ENCODE results near the gene GIPR. TPM values are rescaled to one million over a fixed set of nuclear protein-coding genes. Genes with fewer than 3 reads are reported as not detected.

Gene GIPR
- polyA plus RNA-seq, 1 of the 3 experiments (the other 2 are of a cell fraction): 1.4 TPM

- peak overlapping the region; percentile 34 to 36; a peak in 3 of 4 replicates for H3K27ac ChIP-seq (ENCODE audit: low read depth in 2 of 2, low read length in 1 of 2)
- H3K79me2 ChIP-seq (ENCODE audit: insufficient read depth): no peaks in the 10 kb centered on the region
- WGBS (ENCODE audit: low lambda C conversion rate): 4% methylated on average over 21 of the region's 51 CpGs
- peaks cover 27% of the 10 kb centered on the region for H3F3A ChIP-seq (replicated peaks; ENCODE audit: insufficient read depth)
- H3K4me2 ChIP-seq: peak overlapping the region; percentile 82
- peaks cover 0 to 14% of the 10 kb centered on the region in 2 experiments; a peak in 1 of 4 replicates for H3K4me1 ChIP-seq (ENCODE audit: control insufficient read depth in 1 of 2, insufficient read depth in 2 of 2, low read depth in 1 of 2, low read length in 1 of 2)
- POLR2A ChIA-PET: interaction anchor here (1.8 kb wide), 1 partner anchor 11 kb away, joined by 7 read pairs; the partner anchor contains the start of genes QPCTL and SNRPD2
- H3K9me3 ChIP-seq: no peaks in the 10 kb centered on the region
- no peaks in the 10 kb centered on the region for H3K27me3 ChIP-seq (ENCODE audit: insufficient read depth)
- peaks cover 15 to 20% of the 10 kb centered on the region in 2 experiments for H3K36me3 ChIP-seq (replicated peaks in 1 of 2; ENCODE audit: control insufficient read depth in 1 of 2, insufficient read depth in 2 of 2, low read length in 1 of 2)
- no peaks in the 10 kb centered on the region for H3K9me2 ChIP-seq
- H4K20me1 ChIP-seq (ENCODE audit: insufficient read depth): no peaks in the 10 kb centered on the region
- peak; percentile 91 for DNase-seq
- 0 out of 2 replicates have a peak overlapping the region, but pooled peaks have one; percentile 7 for H3K9ac ChIP-seq
- CTCF ChIA-PET: interaction anchor here (0.6 to 9.0 kb wide), 19 partner anchors 11 to 722 kb away, joined by 3 to 106 read pairs (median 3); partner anchors contain the start of genes GIPR, QPCTL, SIX5 and SNRPD2
- peak overlapping the region; percentile 40 to 64 for H3K4me3 ChIP-seq (ENCODE audit: low read depth in 2 of 2, low read length in 1 of 2)
- H2AFZ ChIP-seq (ENCODE audit: low read depth): peak overlapping the region; percentile 92
- TF ChIP-seq SIN3A (IDR thresholded peaks at IDR 0.05; ENCODE audit: borderline replicate concordance, low read depth, low read length) (peak; percentile 64; the same call in 1 of the 2 replicates), EP300 (IDR thresholded peaks at IDR 0.05; ENCODE audit: borderline replicate concordance in 1 of 2, low read depth in 1 of 2, low read length in 1 of 2) (no peak), NFIC (IDR thresholded peaks at IDR 0.05; ENCODE audit: borderline replicate concordance) (0 out of 2 replicates have a peak, but pooled peaks have one; percentile 43), JUND (IDR thresholded peaks at IDR 0.05) (no peak), ELF1 (IDR thresholded peaks at IDR 0.05) (peak; percentile 57; the same call in 1 of the 2 replicates), RAD21 (IDR thresholded peaks at IDR 0.05; ENCODE audit: low read length) (peak; percentile 66), CTCF (IDR thresholded peaks at IDR 0.05) (peak; percentile 88), RCOR1 (IDR thresholded peaks at IDR 0.05; ENCODE audit: low read length) (peak; percentile 33; the same call in 1 of the 2 replicates), SMC3 (IDR thresholded peaks at IDR 0.05; ENCODE audit: low read depth, low read length) (peak; percentile 69), REST (IDR thresholded peaks at IDR 0.05; ENCODE audit: low read depth, low read length) (no peak), USF2 (IDR thresholded peaks at IDR 0.05; ENCODE audit: borderline replicate concordance, low read depth, low read length) (no peak)
Observed at GRCh38 chr19:45681391-45682015, 13.5 kb downstream of the GIPR start.
